ENCODE data around the gene ABCA9. TPM values are rescaled to one million over a fixed set of nuclear protein-coding genes. Genes with fewer than 3 reads are reported as not detected.
"Not testable (repeated sequence)": the region's sequence is repeated elsewhere in the genome, so short reads cannot be mapped to it uniquely, and the experiment has no call there.

The ABCA9 gene
- total and polyA plus RNA-seq, 9 of the 15 experiments (the other 6 are each of a cell fraction or from before 2014, with no cell fraction given): 0.04 TPM; not detected in 8

- TF ChIP-seq, protein P1, sequence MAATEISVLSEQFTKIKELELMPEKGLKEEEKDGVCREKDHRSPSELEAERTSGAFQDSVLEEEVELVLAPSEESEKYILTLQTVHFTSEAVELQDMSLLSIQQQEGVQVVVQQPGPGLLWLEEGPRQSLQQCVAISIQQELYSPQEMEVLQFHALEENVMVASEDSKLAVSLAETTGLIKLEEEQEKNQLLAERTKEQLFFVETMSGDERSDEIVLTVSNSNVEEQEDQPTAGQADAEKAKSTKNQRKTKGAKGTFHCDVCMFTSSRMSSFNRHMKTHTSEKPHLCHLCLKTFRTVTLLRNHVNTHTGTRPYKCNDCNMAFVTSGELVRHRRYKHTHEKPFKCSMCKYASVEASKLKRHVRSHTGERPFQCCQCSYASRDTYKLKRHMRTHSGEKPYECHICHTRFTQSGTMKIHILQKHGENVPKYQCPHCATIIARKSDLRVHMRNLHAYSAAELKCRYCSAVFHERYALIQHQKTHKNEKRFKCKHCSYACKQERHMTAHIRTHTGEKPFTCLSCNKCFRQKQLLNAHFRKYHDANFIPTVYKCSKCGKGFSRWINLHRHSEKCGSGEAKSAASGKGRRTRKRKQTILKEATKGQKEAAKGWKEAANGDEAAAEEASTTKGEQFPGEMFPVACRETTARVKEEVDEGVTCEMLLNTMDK (IDR thresholded peaks at IDR 0.05; ENCODE audit: borderline replicate concordance, insufficient read depth, low read depth, low read length, poor library complexity, severe bottlenecking): no peak
- no peak for TF ChIP-seq ZFP91 (CRISPR knock-in tag; IDR thresholded peaks at IDR 0.05)
- TF ChIP-seq SRSF7 (optimal IDR thresholded peaks at IDR 0.05; ENCODE audit: low read depth, low read length): no peak
- no peak for TF ChIP-seq KHSRP (IDR thresholded peaks at IDR 0.05)
- no peak for TF ChIP-seq ZNF780A (CRISPR knock-in tag; IDR thresholded peaks at IDR 0.05)
These were observed 50.8 kb downstream of the ABCA9 start (continued) for GRCh38 chr17:69009930-69010329.

- H3K4me2 ChIP-seq (ENCODE audit: insufficient read depth, low read length); in situ Hi-C loops (cut with MboI); H3K27ac ChIP-seq (ENCODE audit: extremely low read depth, low read depth, low read length); H3K27me3 ChIP-seq (ENCODE audit: control insufficient read depth in 2 of 2, insufficient read depth in 2 of 2, low read length in 2 of 2); CTCF ChIA-PET (ENCODE audit: low intra/inter-chr PET ratio); intact Hi-C loops (cut with micrococcal nuclease); H3K36me3 ChIP-seq (ENCODE audit: control insufficient read depth, insufficient read depth, low read length); H3K9me1 ChIP-seq (ENCODE audit: control insufficient read depth, insufficient read depth, low read length); H4K20me1 ChIP-seq (replicated peaks; ENCODE audit: control insufficient read depth, insufficient read depth, low read length); H3K4me1 ChIP-seq (replicated peaks in 1 of 2; ENCODE audit: control insufficient read depth in 2 of 2, insufficient read depth in 2 of 2, low read length in 2 of 2); H3K4me3 ChIP-seq; DNase-seq (ENCODE audit: extremely low read depth in 1 of 4, low spot score in 3 of 4); BruUV-seq (replicated peaks); ATAC-seq; H2AFZ ChIP-seq (ENCODE audit: low read depth, low read length); H3K9ac ChIP-seq (ENCODE audit: insufficient read depth in 1 of 2, low read depth in 2 of 2, low read length in 2 of 2); POLR2A ChIA-PET; H3K79me2 ChIP-seq (ENCODE audit: control insufficient read depth, insufficient read depth, low read length); FAIRE-seq; H3K9me3 ChIP-seq (replicated peaks; ENCODE audit: control insufficient read depth, insufficient read depth, low read depth, low read length): not testable (repeated sequence)
- 81% methylated on average over 8 of the region's 27 CpGs for WGBS (ENCODE audit: insufficient coverage, low coverage, missing lambda C conversion rate)
These were observed 56.0 kb downstream of the ABCA9 start for GRCh38 chr17:69004759-69005158.
